Activated naive CD4-positive, alpha-beta T cell treated with anti-CD3 and anti-CD28 coated beads, Interleukin-2, amount 50 U/mL, for 24 hours (primary cell): Measurements from ENCODE around the gene PNKP.

Source experiments
- H3K27ac Mint-ChIP-seq: one replicate; pipeline ENCODE4 v1.8.0; 2021; ENCODE audit warnings: mild to moderate bottlenecking, mixed read lengths
- H3K27me3 Mint-ChIP-seq: one replicate; pipeline ENCODE4 v1.8.0; 2021; ENCODE audit warnings: mixed read lengths
- H3K36me3 Mint-ChIP-seq: one replicate; pipeline ENCODE4 v1.8.0; 2021; ENCODE audit warnings: mixed read lengths
- H3K4me1 Mint-ChIP-seq: one replicate; pipeline ENCODE4 v1.8.0; 2021; ENCODE audit warnings: mixed read lengths
- H3K4me3 Mint-ChIP-seq: one replicate; pipeline ENCODE4 v1.8.0; 2021; ENCODE audit warnings: mild to moderate bottlenecking, mixed read lengths
- H3K9me3 Mint-ChIP-seq: one replicate; pipeline ENCODE4 v1.8.0; 2021; ENCODE audit warnings: mixed read lengths

The PNKP gene

DNA sequence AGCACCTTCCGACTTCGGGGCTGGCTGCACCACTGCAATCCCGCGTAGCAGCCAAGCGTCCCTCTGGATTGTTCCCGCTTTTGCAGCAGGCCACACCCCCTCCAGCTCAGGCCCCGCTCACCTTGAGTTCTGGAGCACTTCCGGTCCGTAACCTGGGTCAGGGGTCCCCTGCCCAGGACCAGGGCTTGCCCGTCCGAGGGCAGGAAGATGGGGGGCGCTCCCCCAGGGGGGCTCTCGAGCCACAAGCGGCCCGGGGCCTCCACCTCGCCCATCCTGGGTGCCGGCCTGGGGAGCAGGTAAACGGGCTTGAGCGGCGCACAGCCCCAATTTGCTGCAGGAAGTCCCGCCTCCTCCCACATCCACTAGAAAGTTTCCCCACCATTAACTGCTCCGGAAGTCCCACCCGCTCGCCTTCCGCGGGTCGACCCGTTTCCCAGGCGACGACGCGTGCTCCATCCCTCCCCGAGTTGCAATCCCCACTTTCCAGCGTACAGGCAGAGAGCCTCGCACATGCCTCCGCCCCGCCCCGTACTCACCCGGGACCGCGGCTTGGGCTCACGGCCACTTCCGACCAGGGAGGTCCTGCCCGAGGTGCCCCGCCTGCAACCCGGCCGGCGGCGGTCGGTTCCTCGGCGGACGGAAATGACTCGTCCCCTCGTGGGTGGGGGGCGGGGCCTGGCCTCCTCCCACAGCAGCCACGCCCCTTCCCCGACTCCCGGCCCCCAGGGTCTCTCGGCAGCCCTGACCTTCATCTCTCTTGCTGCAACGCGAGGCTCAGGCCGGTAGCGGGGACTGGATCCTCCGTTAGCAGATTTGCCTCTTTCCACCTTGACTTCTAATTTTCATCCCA lies at the start of gene PNKP:
TSS of gene PNKP (minus strand) at position 644 of the 850 bp plus-strand sequence. CDS start at position 272, 372 bp downstream.
- no peaks in the 10 kb centered on the region for H3K27me3 Mint-ChIP-seq
- H3K4me1 Mint-ChIP-seq = peaks cover 48% of the 10 kb centered on the region
- H3K27ac Mint-ChIP-seq = peak within 1 kb of the TSS; percentile 96
- H3K9me3 Mint-ChIP-seq = no peaks in the 10 kb centered on the region
- peaks cover 9% of the 10 kb centered on the region for H3K36me3 Mint-ChIP-seq
- H3K4me3 Mint-ChIP-seq = peak within 1 kb of the TSS; percentile 94

- H3K27me3 Mint-ChIP-seq = no peaks in the 10 kb centered on the region
- peaks cover 11% of the 10 kb centered on the region for H3K36me3 Mint-ChIP-seq
- H3K27ac Mint-ChIP-seq = no peak overlapping the region
- H3K4me3 Mint-ChIP-seq = no peak overlapping the region
- peaks cover 41% of the 10 kb centered on the region for H3K4me1 Mint-ChIP-seq
- no peaks in the 10 kb centered on the region for H3K9me3 Mint-ChIP-seq
Measured at GRCh38 chr19:49915271-49915670, 47.9 kb upstream of the PNKP start.

DNA sequence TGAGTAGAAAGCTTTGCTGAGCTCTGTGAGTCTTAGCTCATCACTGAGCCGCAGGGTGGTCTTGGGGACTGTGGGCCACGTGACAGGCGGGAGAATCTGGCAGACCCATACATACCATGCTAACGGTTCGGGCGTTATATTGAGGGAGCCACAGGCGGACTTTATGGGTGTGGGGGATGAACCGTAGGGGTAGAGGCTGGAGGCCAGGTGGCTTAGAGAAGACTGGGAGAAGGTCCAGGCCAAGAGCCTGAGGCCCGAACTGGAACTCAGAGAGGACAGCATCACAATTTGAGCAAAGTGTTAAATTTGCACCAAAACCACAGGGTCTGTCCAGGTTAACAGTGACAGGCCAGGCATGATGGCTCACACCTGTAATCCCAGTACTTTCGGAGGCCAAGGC lies 46.3 kb upstream of the PNKP start:
- Mint-ChIP-seq H3K4me3 (no peak overlapping the region), H3K36me3 (peaks cover 11% of the 10 kb centered on the region), H3K9me3 (no peaks in the 10 kb centered on the region), H3K27me3 (no peaks in the 10 kb centered on the region), H3K4me1 (peaks cover 35% of the 10 kb centered on the region), H3K27ac (no peak overlapping the region)

GRCh38 chr19:49912965-49913685 lies 45.7 kb upstream of the PNKP start:
- Mint-ChIP-seq H3K9me3 (no peaks in the 10 kb centered on the region), H3K4me1 (peaks cover 30% of the 10 kb centered on the region), H3K27ac (peak overlapping the region; percentile 35), H3K27me3 (no peaks in the 10 kb centered on the region), H3K4me3 (peak overlapping the region; percentile 19), H3K36me3 (peaks cover 11% of the 10 kb centered on the region)

DNA sequence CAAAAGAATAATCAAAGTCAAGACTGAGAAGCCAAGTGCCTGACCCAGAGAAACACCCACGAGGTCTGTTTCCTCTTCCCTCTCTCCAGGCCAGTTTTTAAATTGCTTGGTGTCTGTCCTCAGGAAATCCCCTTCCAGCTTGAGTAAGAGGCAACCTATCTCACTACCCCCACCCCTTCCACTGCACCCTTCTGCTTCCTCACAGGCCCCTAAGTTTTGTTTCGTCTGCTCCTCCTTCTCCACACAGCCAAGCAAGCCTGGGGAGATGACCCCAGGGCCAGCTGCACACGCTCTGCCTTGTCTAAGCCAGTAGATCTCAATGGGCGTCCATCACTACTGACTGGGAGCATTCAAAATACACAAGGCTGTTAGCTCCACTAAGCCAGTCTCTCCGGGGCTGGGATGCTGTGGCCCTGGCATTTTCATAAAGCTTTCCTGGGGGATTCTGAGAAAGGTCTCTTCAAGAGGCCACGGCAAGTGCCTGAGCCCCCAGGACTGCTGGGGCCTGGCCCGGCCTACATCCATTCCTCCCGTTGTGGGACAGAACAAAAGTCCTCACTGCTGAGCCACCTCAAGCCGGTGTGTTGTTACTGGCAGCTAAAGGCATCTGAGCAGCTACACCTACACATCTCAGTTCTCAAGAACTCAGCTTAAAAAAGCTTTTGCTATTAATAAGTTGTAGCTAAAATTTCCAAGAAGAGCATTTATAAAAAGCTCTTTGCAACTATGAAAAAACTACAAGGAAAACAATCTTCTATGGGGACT lies 44.2 kb upstream of the PNKP start:
- Mint-ChIP-seq H3K27me3 (no peaks in the 10 kb centered on the region), H3K27ac (peak overlapping the region; percentile 33), H3K4me1 (peaks cover 27% of the 10 kb centered on the region), H3K9me3 (no peaks in the 10 kb centered on the region), H3K4me3 (no peak overlapping the region), H3K36me3 (peaks cover 7% of the 10 kb centered on the region)

GRCh38 chr19:49910179-49910578 lies 42.8 kb upstream of the PNKP start:
- H3K36me3 Mint-ChIP-seq = peaks cover 6% of the 10 kb centered on the region

DNA sequence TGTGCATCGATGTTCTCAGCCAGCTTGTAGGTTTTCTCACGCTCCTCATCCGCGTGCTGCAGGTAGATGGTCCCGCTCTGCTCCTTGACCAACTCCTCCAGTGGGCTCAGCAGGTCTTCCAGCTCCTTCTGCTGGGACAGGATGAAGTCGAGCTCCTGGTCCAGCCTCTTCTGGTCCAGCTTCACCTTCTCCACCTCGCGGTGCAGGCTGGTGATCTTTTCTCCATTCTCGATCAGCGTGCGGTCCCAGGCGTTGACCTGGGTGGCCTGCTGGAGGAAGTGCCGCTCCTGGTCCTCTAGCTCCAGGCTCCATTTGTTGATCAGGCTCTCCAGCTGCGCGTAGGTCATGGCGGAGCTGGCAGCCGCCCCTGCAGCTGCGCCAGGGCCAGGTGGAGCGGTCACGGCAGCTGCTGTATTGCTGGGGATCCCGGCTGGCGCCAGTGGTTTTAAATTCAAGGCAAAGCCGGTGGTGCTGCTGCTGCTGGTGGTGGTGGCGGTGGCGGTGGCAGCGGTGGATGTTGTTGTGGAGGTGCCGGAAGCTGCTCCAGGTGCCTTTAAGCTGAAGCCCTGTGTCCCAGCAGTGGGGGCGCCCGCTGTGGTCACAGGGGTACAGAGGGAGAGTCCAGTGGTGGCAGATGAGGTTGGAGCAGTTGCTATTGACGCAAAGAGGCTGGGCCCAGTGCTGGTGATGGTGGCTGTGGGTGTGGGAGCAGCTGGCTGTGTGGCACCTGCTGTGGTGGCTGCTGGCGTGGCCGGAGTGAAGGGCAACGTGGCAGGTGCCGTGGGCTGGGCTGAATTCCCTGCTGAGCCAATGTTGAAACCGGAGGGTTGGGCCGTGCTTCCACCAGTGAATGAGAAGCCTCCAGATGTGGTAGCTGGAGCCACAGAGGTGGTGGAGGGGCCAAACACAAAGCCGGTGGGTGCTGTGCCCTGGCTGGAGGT lies 41.4 kb upstream of the PNKP start:
- H3K4me3 Mint-ChIP-seq = no peak overlapping the region
- peaks cover 6% of the 10 kb centered on the region for H3K36me3 Mint-ChIP-seq
- no peak overlapping the region for H3K27ac Mint-ChIP-seq
- H3K9me3 Mint-ChIP-seq = no peaks in the 10 kb centered on the region
- peaks cover 31% of the 10 kb centered on the region for H3K4me1 Mint-ChIP-seq
- no peaks in the 10 kb centered on the region for H3K27me3 Mint-ChIP-seq

More at GRCh38 chr19:49910179-49910578, 42.8 kb upstream of the PNKP start:
- H3K4me1 Mint-ChIP-seq = peaks cover 31% of the 10 kb centered on the region
- no peaks in the 10 kb centered on the region for H3K27me3 Mint-ChIP-seq
- H3K4me3 Mint-ChIP-seq = no peak overlapping the region
- no peaks in the 10 kb centered on the region for H3K9me3 Mint-ChIP-seq
- no peak overlapping the region for H3K27ac Mint-ChIP-seq

DNA sequence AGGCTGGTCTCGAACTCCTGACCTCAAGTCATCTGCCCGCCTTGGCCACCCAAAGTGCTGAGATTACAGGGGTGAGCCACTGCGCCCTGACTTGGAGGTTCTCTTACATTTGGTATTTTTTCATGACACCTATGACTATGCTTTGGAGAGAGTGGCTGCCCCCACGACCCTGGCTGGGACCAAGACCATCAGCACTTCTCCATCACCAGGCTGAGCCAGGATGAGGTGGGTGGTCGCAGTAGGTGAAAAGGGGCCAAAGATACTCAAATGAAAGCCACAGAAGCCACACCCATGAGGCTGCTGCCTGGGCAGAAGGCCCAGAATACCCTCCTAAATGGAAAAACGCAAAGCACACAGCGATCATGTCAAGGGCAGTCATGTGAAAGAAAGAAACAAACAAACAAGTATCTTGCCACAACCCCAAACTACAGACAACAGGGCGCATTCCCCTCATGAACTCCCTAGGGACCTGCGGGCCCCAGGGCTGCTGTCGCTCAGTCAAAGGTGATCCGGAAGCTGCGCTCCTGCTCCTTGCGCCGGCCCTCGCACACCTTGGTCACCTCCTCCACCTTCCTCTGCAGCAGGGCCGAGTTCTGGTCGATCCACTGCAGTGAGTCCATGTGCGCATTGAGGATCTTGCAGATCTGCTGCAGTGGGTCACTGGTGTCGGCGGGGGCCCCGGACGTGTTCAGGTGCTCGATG lies 40.5 kb upstream of the PNKP start:
- Mint-ChIP-seq H3K36me3 (peaks cover 2% of the 10 kb centered on the region), H3K9me3 (no peaks in the 10 kb centered on the region), H3K4me3 (no peak overlapping the region), H3K27ac (no peak overlapping the region), H3K27me3 (no peaks in the 10 kb centered on the region), H3K4me1 (peaks cover 23% of the 10 kb centered on the region)

- Mint-ChIP-seq H3K36me3 (peaks cover 2% of the 10 kb centered on the region), H3K9me3 (no peaks in the 10 kb centered on the region), H3K27ac (peak overlapping the region; percentile 72), H3K4me3 (no peak overlapping the region), H3K27me3 (no peaks in the 10 kb centered on the region), H3K4me1 (peaks cover 19% of the 10 kb centered on the region)
Measured at GRCh38 chr19:49906879-49907564, 39.6 kb upstream of the PNKP start.

GRCh38 chr19:49904136-49904535 lies 36.8 kb upstream of the PNKP start:
- peaks cover 7% of the 10 kb centered on the region for H3K4me1 Mint-ChIP-seq
- H3K36me3 Mint-ChIP-seq = peaks cover 2% of the 10 kb centered on the region
- H3K9me3 Mint-ChIP-seq = no peaks in the 10 kb centered on the region
- H3K27ac Mint-ChIP-seq = peak overlapping the region; percentile 14
- H3K27me3 Mint-ChIP-seq = no peaks in the 10 kb centered on the region
- no peak overlapping the region for H3K4me3 Mint-ChIP-seq

- Mint-ChIP-seq H3K9me3 (no peaks in the 10 kb centered on the region), H3K27me3 (no peaks in the 10 kb centered on the region), H3K4me3 (peak within 1 kb of the TSS; percentile 72), H3K36me3 (no peaks in the 10 kb centered on the region), H3K4me1 (peaks cover 21% of the 10 kb centered on the region), H3K27ac (peak within 1 kb of the TSS; percentile 85)
Measured at GRCh38 chr19:49896863-49897621, 29.7 kb upstream of the PNKP start, which contains the start of gene IL4I1. IL4I1 (minus strand) TSS chr19:49896887; CDS start chr19:49896160, 727 bp downstream.

DNA sequence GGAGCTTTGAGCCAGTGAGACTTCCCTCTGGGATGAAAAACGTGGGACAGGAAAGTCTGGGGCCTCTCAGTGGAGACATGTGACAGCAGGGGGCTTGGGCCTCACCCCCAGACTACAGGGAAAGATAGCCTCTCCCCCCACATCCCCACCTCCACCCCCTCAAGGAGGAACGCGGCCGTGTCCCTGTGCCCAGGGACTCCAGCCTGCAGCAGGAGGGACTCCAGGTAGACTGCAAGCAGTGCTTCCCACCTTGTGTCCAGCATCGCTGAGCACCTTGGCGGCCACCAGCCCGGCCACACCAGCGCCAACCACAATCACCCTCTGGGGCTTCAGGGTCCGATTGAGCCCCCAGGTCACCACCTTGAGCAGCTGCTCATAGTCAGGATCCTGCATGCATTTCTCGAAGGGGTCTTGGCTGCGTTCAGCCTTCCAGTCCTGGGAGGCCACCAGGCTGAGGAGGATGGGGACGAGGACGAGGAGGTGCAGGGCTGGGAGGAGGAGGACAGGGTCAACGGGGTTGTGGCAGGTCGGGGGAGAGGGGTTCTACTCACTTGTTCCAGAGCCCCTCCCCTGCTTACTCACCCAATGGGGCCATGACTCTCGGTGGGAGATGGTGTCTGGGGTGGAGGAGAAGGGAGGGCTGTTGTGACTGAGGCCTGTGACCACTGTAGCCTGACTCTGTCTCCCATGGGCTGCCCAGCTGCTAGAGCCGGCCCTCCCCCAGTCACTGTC lies 28.4 kb upstream of the PNKP start:
- Mint-ChIP-seq H3K4me3 (no peak overlapping the region), H3K4me1 (peaks cover 21% of the 10 kb centered on the region), H3K27me3 (no peaks in the 10 kb centered on the region), H3K36me3 (no peaks in the 10 kb centered on the region), H3K9me3 (no peaks in the 10 kb centered on the region), H3K27ac (no peak overlapping the region)
